BLaER1 (cell line): Measurements from ENCODE around the gene MAP3K10.

ENCODE experiments used
- H3K27ac ChIP-seq: shearing (Covaris generic); formaldehyde crosslinking; 2 replicates; pipeline ENCODE4 v1.8.1; 2022
- H3K27me3 ChIP-seq: shearing (Covaris generic); formaldehyde crosslinking; 2 replicates; pipeline ENCODE4 v1.8.1; 2022
- H3K36me3 ChIP-seq: shearing (Covaris generic); formaldehyde crosslinking; 2 replicates; pipeline ENCODE4 v1.8.1; 2022
- H3K4me1 ChIP-seq: shearing (Covaris generic); formaldehyde crosslinking; 2 replicates; pipeline ENCODE4 v1.8.1; 2022
- H3K4me2 ChIP-seq: shearing (Covaris generic); formaldehyde crosslinking; 2 replicates; pipeline ENCODE4 v1.8.1; 2022
- H3K4me3 ChIP-seq: shearing (Covaris generic); formaldehyde crosslinking; 2 replicates; pipeline ENCODE4 v1.8.1; 2022
- H3K9ac ChIP-seq: shearing (Covaris generic); formaldehyde crosslinking; 2 replicates; pipeline ENCODE4 v1.8.1; 2022
- H3K9me3 ChIP-seq: shearing (Covaris generic); formaldehyde crosslinking; 2 replicates; pipeline ENCODE4 v1.8.1; 2022
- H4K20me1 ChIP-seq: shearing (Covaris generic); formaldehyde crosslinking; 2 replicates; pipeline ENCODE4 v1.8.1; 2022
- Cebpa-rat ChIP-seq: shearing (Covaris generic); IDR thresholded peaks from 2 replicates; pipeline ENCODE4 v1.8.1; 2022

Gene MAP3K10

GRCh38 chr19:40224342-40225150 is 33.3 kb downstream of the MAP3K10 start:
- Histone ChIP-seq H3K4me3 (no peak overlapping the region), H3K27ac (no peak overlapping the region), H3K4me2 (no peak overlapping the region), H4K20me1 (peaks cover 9% of the 10 kb centered on the region), H3K9ac (no peak overlapping the region), H3K9me3 (peaks cover 17% of the 10 kb centered on the region), H3K4me1 (peaks cover 27% of the 10 kb centered on the region), H3K27me3 (peaks cover 47% of the 10 kb centered on the region), H3K36me3 (no peaks in the 10 kb centered on the region)
- TF ChIP-seq Cebpa-rat = no peak

GRCh38 chr19:40225440-40226305 is 34.4 kb downstream of the MAP3K10 start:
- Histone ChIP-seq H3K4me3 (no peak overlapping the region), H3K4me1 (peaks cover 38% of the 10 kb centered on the region), H3K27ac (no peak overlapping the region), H3K9me3 (peaks cover 17% of the 10 kb centered on the region), H3K9ac (no peak overlapping the region), H3K36me3 (no peaks in the 10 kb centered on the region), H3K27me3 (peaks cover 38% of the 10 kb centered on the region), H3K4me2 (0 out of 2 replicates have a peak overlapping the region, but pooled peaks have one; percentile 5), H4K20me1 (peaks cover 21% of the 10 kb centered on the region)
- TF ChIP-seq Cebpa-rat = no peak

GRCh38 chr19:40228346-40228745 is 37.1 kb downstream of the MAP3K10 start:
- peaks cover 38% of the 10 kb centered on the region for H3K27me3 ChIP-seq
- H3K4me3 ChIP-seq = no peak overlapping the region
- H3K4me2 ChIP-seq = no peak overlapping the region
- peaks cover 51% of the 10 kb centered on the region for H3K4me1 ChIP-seq
- H3K27ac ChIP-seq = no peak overlapping the region
- H3K36me3 ChIP-seq = peaks cover 12% of the 10 kb centered on the region
- no peak for TF ChIP-seq Cebpa-rat
- H3K9me3 ChIP-seq = peaks cover 4% of the 10 kb centered on the region
- peaks cover 35% of the 10 kb centered on the region for H4K20me1 ChIP-seq
- H3K9ac ChIP-seq = no peak overlapping the region

- H3K9me3 ChIP-seq = no peaks in the 10 kb centered on the region
- no peak overlapping the region for H3K27ac ChIP-seq
- H3K4me3 ChIP-seq = no peak overlapping the region
- H3K4me1 ChIP-seq = peaks cover 51% of the 10 kb centered on the region
- no peak overlapping the region for H3K9ac ChIP-seq
- H3K36me3 ChIP-seq = peaks cover 17% of the 10 kb centered on the region
- TF ChIP-seq Cebpa-rat = no peak
- no peak overlapping the region for H3K4me2 ChIP-seq
- H3K27me3 ChIP-seq = peaks cover 38% of the 10 kb centered on the region
- H4K20me1 ChIP-seq = peaks cover 37% of the 10 kb centered on the region
These were observed 37.6 kb downstream of the MAP3K10 start for GRCh38 chr19:40228863-40229262.

- H3K36me3 ChIP-seq = peaks cover 23% of the 10 kb centered on the region
- no peak overlapping the region for H3K4me3 ChIP-seq
- peaks cover 41% of the 10 kb centered on the region for H4K20me1 ChIP-seq
- TF ChIP-seq Cebpa-rat = no peak
- no peaks in the 10 kb centered on the region for H3K9me3 ChIP-seq
- peaks cover 38% of the 10 kb centered on the region for H3K27me3 ChIP-seq
- no peak overlapping the region for H3K27ac ChIP-seq
- peaks cover 51% of the 10 kb centered on the region for H3K4me1 ChIP-seq
- H3K9ac ChIP-seq = no peak overlapping the region
- peak overlapping the region; percentile 57 for H3K4me2 ChIP-seq
These were observed 38.3 kb downstream of the MAP3K10 start for GRCh38 chr19:40229484-40229883.

GRCh38 chr19:40229926-40230417 is 38.7 kb downstream of the MAP3K10 start:
- Histone ChIP-seq H3K9ac (0 out of 2 replicates have a peak overlapping the region, but pooled peaks have one; percentile 5), H3K9me3 (no peaks in the 10 kb centered on the region), H3K27me3 (peaks cover 34% of the 10 kb centered on the region), H3K27ac (no peak overlapping the region; the same call in 1 of the 2 replicates), H3K4me2 (peak overlapping the region; percentile 57), H4K20me1 (peaks cover 45% of the 10 kb centered on the region), H3K36me3 (peaks cover 28% of the 10 kb centered on the region), H3K4me3 (no peak overlapping the region), H3K4me1 (peaks cover 52% of the 10 kb centered on the region)
- TF ChIP-seq Cebpa-rat = no peak

GRCh38 chr19:40231057-40231456 is 39.8 kb downstream of the MAP3K10 start:
- Histone ChIP-seq H4K20me1 (peaks cover 56% of the 10 kb centered on the region), H3K27ac (no peak overlapping the region), H3K9ac (0 out of 2 replicates have a peak overlapping the region, but pooled peaks have one; percentile 5), H3K9me3 (no peaks in the 10 kb centered on the region), H3K27me3 (peaks cover 23% of the 10 kb centered on the region), H3K36me3 (peaks cover 39% of the 10 kb centered on the region), H3K4me1 (peaks cover 62% of the 10 kb centered on the region), H3K4me2 (peak overlapping the region; percentile 57), H3K4me3 (no peak overlapping the region)
- no peak for TF ChIP-seq Cebpa-rat

- H3K4me1 ChIP-seq = peaks cover 58% of the 10 kb centered on the region
- peaks cover 54% of the 10 kb centered on the region for H4K20me1 ChIP-seq
- H3K4me2 ChIP-seq = peak overlapping the region; percentile 24; the same call in 1 of the 2 replicates
- H3K9me3 ChIP-seq = no peaks in the 10 kb centered on the region
- peaks cover 16% of the 10 kb centered on the region for H3K27me3 ChIP-seq
- no peak overlapping the region for H3K27ac ChIP-seq
- no peak overlapping the region for H3K9ac ChIP-seq
- H3K4me3 ChIP-seq = no peak overlapping the region
- H3K36me3 ChIP-seq = peaks cover 46% of the 10 kb centered on the region
- no peak for TF ChIP-seq Cebpa-rat
These were observed 40.6 kb downstream of the MAP3K10 start for GRCh38 chr19:40231544-40232424.

GRCh38 chr19:40232479-40232878 is 41.3 kb downstream of the MAP3K10 start:
- H3K36me3 ChIP-seq = peaks cover 53% of the 10 kb centered on the region
- no peak overlapping the region for H3K9ac ChIP-seq
- no peak overlapping the region for H3K27ac ChIP-seq
- TF ChIP-seq Cebpa-rat = no peak
- H3K4me2 ChIP-seq = no peak overlapping the region
- peaks cover 54% of the 10 kb centered on the region for H4K20me1 ChIP-seq
- no peak overlapping the region for H3K4me3 ChIP-seq
- no peaks in the 10 kb centered on the region for H3K9me3 ChIP-seq
- peaks cover 9% of the 10 kb centered on the region for H3K27me3 ChIP-seq
- H3K4me1 ChIP-seq = peaks cover 54% of the 10 kb centered on the region
